Activated naive CD4-positive, alpha-beta T cell treated with anti-CD3 and anti-CD28 coated beads, Interleukin-2, amount 50 U/mL, for 16 hours (primary cell): ENCODE data around the gene RNF115.
"Not testable (repeated sequence)": the region's sequence is repeated elsewhere in the genome, so short reads cannot be mapped to it uniquely, and the experiment has no call there.

Experiments
- DNase-seq: peaks from one replicate; pipeline ENCODE4 v3.0.0-alpha.2; 2020

The RNF115 gene

DNA sequence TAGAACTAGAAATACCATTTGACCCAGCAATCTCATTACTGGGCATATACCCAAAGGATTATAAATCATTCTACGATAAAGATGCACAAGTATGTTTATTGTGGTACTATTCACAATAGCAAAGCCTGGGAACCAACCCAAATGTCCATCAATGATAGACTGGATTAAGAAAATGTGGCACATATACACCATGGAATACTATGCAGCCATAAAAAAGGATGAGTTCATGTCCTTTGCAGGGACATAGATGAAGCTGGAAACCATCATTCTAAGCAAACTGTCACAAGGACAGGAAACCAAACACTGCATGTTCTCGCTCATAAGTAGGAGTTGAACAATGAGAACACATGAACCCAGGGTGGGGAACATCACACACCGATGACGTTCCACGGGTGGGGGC, 97.7 kb downstream of the RNF115 start:
- not testable (repeated sequence) for DNase-seq

GRCh38 chr1:145720878-145721671, 102.8 kb downstream of the RNF115 start:
- DNase-seq: peak; percentile 67

GRCh38 chr1:145720556-145720877, 103.4 kb downstream of the RNF115 start:
- DNase-seq: no peak

DNA sequence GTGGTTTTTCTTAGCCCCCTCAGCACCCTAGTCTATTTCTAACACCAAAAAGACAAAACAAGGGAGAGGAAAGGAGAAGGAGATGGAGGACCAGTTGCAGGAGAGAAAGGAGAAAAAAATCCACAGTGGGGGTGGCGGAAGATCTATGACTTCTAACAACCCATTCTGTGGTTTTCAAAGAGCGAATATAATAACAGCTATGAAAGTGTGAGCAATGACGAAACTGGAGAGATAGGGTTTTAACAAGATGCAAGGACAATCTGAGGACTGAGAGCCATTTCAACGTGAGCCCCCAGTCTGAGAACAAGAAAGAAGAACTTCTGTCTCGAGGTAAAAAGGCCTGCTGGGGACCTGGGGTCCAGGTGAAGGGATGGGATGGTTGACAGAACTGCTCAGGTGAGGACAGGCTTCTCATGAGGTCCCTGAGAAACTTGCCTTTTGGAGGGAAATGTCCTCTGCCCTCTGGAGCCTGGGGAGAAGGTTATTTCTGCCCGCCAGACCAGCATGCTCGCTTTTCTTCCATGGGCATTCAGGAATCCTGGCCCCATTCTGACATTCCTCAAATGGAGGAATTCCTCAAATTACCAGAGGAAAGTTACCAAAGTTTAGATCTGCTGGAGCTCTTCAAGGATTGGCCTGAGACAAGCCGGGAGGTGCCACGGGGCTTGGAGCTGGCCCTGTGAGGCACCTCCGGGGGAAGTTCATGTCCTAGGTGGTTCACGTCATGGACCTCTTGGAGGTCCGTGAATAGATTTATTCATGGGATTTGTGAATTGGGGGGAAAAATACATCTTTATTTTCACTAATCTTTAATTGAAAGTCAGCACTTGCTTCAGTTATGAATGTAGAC, 104.4 kb downstream of the RNF115 start, which contains the start of gene CD160:
Gene CD160 (plus strand): TSS at position 270 of the 850 bp plus-strand sequence. CDS start 8,829 bp downstream, outside the sequence.
- no peak for DNase-seq

- DNase-seq: not testable (repeated sequence)
Observed at GRCh38 chr1:145718465-145718864, 105.4 kb downstream of the RNF115 start.

- DNase-seq: no peak
Observed at GRCh38 chr1:145717833-145718232, 106.1 kb downstream of the RNF115 start.

- no peak for DNase-seq
Observed at GRCh38 chr1:145716641-145717345, 107.1 kb downstream of the RNF115 start.

- no peak for DNase-seq
Observed at GRCh38 chr1:145714524-145715111, 109.3 kb downstream of the RNF115 start.

DNA sequence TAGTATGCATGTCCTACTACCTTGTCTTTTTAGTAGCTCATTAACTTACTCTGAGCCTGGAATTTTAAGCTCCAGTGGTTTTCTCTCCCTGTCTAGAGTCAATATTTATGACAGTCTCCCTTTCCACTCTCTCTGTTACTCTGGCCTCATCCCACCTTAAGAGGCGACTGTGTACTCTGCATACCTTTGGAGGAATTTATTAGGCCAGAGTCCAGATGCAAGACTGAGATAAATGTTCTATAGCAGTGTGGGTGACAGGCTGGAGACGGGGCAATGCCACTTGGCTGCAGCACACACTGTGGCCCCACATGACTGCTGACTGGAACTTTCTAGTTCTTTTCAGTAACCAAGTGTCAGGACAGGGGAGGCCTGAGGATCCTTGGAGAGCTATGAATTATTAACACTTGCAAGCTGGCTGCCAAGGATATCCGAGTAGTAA, 112.7 kb downstream of the RNF115 start:
- DNase-seq: no peak

DNA sequence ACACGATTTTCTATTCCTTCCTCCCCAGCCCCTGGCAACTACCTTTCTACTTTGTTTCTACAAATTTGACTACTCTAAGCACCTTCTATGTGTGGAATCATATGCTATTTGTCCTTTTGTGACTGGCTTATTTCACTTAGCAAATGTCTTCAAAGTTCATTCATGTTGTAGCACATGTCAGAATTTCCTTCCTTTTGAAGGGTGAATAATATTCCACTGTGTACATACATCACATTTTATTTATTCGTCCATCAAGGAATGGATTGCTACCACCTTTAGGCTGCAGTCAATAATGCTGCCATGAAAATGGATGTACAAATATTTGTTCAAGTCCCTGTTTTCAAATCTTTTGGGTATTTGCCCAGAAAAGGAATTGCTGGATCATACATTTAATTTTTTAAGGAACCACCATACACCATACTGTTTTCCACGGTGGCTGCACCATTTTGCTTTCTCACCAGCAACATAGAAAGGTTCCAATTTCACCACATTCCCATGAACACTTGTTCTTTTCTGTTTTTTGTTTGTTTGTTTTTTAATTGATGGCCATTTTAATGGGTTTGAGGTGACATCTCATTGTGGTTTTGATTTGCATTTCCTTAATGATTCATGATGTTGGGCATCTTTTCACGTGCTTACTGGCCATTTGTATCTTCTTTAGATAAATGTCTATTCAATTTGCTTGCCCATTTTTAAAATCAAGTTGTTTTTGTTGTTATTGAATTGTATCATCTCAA, 113.4 kb downstream of the RNF115 start:
- DNase-seq: no peak

DNA sequence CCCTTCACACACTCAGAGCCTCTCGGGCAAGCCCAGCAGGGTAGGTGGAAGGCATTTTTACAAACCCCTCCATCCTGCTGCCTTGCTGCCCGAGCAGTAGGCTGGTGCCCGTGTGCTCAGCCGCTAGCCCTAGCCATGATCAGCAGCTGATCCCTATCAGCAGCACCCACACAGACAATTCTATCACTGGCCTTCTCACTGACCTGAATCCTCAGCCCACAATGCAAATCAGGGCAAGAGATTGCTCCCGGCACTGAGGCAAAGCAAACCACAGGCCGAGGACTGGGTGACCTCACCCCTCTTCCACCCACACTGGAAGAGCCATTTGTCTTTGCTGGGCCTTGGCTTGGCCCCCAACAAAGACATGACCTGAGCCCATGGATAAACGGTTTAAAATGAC, 115.8 kb downstream of the RNF115 start:
- DNase-seq: no peak

- no peak for DNase-seq
Observed at GRCh38 chr1:145707183-145707867, 116.6 kb downstream of the RNF115 start, which contains the start of gene PDZK1. Gene PDZK1 (minus strand): TSS chr1:145707368. CDS start chr1:145688021, 19,347 bp downstream.

GRCh38 chr1:145706086-145706664, 117.7 kb downstream of the RNF115 start:
- DNase-seq: no peak

- no peak for DNase-seq
Observed at GRCh38 chr1:145705622-145706021, 118.3 kb downstream of the RNF115 start.

DNA sequence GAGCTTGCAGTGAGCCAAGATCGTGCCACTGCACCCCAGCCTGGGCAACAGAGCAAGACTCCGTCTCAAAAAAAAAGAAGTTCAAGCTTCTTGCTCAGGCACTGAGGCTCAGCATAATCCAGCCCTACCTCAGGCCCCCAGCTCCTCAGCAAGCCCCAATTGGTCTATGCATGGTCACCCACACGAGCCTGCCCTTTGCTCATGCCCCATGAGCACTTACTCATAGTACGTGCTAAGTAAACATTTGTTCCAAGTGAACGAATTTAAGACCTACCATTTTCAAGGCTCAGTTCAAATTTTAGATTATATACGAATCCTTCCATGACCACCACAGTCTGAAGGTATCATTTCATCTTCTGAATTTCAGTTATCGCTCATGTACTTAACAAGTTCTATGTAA, 121.1 kb downstream of the RNF115 start:
- DNase-seq: no peak

GRCh38 chr1:145702052-145702451, 121.8 kb downstream of the RNF115 start:
- no peak for DNase-seq

- DNase-seq: no peak
Observed at GRCh38 chr1:145701306-145701862, 122.5 kb downstream of the RNF115 start.

DNA sequence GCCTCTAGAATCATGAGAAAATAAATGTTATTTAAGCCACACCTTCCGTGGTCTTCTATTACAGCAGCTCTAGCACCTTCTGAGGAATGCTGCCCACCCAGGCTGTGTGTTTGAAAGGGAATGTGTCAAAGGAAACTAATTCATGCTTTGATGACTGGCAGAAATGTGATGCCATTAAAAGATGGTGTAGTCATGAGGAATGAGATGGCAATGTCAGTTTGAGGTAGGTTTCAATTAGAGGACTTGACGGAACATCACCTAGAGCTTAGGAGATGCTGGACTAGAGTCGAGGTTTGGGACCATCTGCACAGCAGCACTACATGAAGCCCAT, 127.3 kb downstream of the RNF115 start:
- DNase-seq: no peak

GRCh38 chr1:145695821-145696629, 127.9 kb downstream of the RNF115 start:
- no peak for DNase-seq
